ENCODE measurements around the gene BAHCC1. TPM values are rescaled to one million over a fixed set of nuclear protein-coding genes. Genes with fewer than 3 reads are reported as not detected.

BAHCC1 gene
- total RNA-seq, 1 experiment from 2014 or later, result 0.17 TPM

DNA sequence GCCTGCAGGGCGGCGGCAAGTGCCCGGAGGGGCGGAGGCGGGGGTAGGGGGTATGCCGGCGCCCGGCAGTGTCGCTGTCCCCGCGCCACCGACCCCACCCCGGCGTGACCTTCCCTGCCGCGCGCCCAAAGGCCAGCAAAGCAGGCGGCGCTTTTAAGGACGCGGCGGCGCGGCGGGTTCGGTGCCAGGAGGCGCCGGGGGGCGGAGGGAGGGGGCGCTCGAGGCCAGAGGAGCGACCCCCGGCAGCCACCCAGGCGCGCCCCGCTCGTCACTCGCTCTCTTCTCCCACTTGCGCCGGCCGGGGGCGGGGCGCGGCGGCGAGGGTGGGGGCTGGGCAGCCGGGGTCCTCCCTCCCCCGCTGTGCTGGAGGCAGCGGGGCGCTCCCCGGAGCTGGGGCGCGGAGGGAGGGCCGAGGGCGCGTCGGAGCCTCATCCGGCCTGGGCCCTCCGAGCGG, 8.6 kb upstream of the BAHCC1 start:
- Mint-ChIP-seq H3K36me3 (ENCODE audit: insufficient read depth, unreplicated experiment) (peaks cover 10% of the 10 kb centered on the region), H3K27ac (ENCODE audit: unreplicated experiment) (no peak overlapping the region), H3K27me3 (ENCODE audit: unreplicated experiment) (peaks cover 76% of the 10 kb centered on the region), H3K4me3 (ENCODE audit: low read depth, unreplicated experiment) (peak overlapping the region; percentile 56), H3K9me3 (ENCODE audit: low read depth, unreplicated experiment) (no peaks in the 10 kb centered on the region), H3K4me1 (ENCODE audit: low read depth, unreplicated experiment) (no peaks in the 10 kb centered on the region)
- intact Hi-C loops (cut with micrococcal nuclease; ENCODE audit: unreplicated experiment), result no loop called here
- TF ChIP-seq, protein P1, sequence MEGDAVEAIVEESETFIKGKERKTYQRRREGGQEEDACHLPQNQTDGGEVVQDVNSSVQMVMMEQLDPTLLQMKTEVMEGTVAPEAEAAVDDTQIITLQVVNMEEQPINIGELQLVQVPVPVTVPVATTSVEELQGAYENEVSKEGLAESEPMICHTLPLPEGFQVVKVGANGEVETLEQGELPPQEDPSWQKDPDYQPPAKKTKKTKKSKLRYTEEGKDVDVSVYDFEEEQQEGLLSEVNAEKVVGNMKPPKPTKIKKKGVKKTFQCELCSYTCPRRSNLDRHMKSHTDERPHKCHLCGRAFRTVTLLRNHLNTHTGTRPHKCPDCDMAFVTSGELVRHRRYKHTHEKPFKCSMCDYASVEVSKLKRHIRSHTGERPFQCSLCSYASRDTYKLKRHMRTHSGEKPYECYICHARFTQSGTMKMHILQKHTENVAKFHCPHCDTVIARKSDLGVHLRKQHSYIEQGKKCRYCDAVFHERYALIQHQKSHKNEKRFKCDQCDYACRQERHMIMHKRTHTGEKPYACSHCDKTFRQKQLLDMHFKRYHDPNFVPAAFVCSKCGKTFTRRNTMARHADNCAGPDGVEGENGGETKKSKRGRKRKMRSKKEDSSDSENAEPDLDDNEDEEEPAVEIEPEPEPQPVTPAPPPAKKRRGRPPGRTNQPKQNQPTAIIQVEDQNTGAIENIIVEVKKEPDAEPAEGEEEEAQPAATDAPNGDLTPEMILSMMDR (IDR thresholded peaks at IDR 0.05; ENCODE audit: unreplicated experiment), result no peak
- CTCF ChIA-PET, result no interaction called here
- BruUV-seq (replicated peaks), result no TSS peak
- no peak for DNase-seq

DNA sequence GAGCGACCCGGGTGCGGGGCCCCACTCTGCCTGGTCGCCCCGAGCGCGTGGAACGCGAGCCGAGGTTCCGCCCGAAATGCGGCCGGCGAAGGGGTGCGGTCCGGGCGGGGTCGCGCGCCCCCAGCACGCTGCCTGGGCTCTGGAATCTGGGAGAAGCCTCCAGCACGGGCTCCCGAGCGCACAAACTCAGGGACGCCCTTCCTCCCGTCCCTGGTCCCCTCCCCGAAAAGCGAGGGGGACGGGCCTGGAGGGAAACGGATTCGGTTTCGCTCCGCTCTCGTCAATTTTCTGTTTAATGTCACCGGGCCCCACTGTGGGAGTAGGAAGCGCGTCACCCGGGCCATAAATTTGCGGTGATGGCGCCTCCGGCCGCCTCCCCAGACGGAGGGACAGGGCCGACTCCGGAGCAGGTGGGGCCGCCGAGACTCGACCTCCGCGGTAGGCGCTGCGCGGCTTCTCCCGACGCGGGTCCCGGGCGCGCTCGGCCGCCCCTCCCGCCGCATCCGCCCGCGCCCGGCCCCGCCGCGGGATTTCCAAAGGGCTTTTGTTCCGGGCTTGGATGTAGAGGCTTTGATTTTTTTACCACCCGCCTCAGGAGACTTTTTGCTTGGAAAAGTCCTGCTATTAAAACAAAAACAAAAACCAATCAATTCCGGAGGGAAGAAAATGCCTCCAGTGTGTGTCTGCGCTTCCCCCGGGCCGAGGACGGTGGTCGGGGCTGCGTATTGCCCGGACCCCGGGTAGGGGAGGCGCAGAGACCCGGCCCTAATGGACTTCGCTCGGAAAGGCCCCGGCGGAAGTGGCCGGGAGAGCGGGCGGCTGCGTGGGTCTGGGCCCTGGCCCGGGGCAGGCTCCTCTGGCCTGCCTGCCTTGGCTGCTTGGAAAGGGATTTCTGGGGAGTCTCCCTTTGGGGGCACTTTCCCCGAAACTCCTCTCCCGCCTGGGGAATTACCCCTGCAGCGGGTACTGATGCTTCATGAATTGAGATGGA, 7.9 kb upstream of the BAHCC1 start:
- no TSS peak for BruUV-seq (replicated peaks)
- peaks cover 5% of the 10 kb centered on the region for H3K36me3 Mint-ChIP-seq (ENCODE audit: insufficient read depth, unreplicated experiment)
- CTCF ChIA-PET, result no interaction called here
- peak overlapping the region; percentile 56 for H3K4me3 Mint-ChIP-seq (ENCODE audit: low read depth, unreplicated experiment)
- H3K9me3 Mint-ChIP-seq (ENCODE audit: low read depth, unreplicated experiment), result no peaks in the 10 kb centered on the region
- peaks cover 78% of the 10 kb centered on the region for H3K27me3 Mint-ChIP-seq (ENCODE audit: unreplicated experiment)
- TF ChIP-seq, protein P1 (IDR thresholded peaks at IDR 0.05; ENCODE audit: unreplicated experiment), result no peak
- H3K4me1 Mint-ChIP-seq (ENCODE audit: low read depth, unreplicated experiment), result no peaks in the 10 kb centered on the region
- H3K27ac Mint-ChIP-seq (ENCODE audit: unreplicated experiment), result no peak overlapping the region
- intact Hi-C loops (cut with micrococcal nuclease; ENCODE audit: unreplicated experiment), result no loop called here
- no peak for DNase-seq

DNA sequence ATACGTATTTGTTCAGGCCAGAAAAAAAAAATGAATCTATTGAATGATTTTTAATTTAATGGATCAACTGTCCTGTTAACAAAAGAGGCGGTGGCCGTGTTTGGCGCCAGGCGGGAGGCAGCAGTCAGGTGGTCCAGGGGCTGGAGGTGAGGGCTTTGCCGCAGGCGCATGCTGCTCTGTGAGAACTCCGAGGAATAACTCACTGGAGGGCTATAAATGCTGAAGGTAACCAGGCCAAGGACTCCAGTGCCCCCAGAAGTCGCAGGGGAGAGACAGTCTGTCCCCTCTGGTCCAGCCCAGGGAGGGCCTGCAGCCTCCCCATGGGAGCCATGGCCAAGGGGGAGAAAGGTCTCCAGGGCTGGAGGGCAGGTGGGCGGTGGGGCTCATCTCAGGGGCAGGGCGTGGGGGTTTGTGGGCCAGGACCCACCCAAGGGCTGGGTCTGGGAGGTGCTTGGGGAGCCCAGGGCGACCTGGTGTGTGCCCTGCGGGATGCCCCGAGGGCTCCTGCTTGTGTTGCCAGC, 7.1 kb upstream of the BAHCC1 start:
- Mint-ChIP-seq H3K27ac (ENCODE audit: unreplicated experiment) (no peak overlapping the region), H3K9me3 (ENCODE audit: low read depth, unreplicated experiment) (no peaks in the 10 kb centered on the region), H3K27me3 (ENCODE audit: unreplicated experiment) (peaks cover 78% of the 10 kb centered on the region), H3K4me1 (ENCODE audit: low read depth, unreplicated experiment) (no peaks in the 10 kb centered on the region), H3K4me3 (ENCODE audit: low read depth, unreplicated experiment) (no peak overlapping the region), H3K36me3 (ENCODE audit: insufficient read depth, unreplicated experiment) (peaks cover 10% of the 10 kb centered on the region)
- CTCF ChIA-PET, result no interaction called here
- TF ChIP-seq, protein P1 (IDR thresholded peaks at IDR 0.05; ENCODE audit: unreplicated experiment), result no peak
- intact Hi-C loops (cut with micrococcal nuclease; ENCODE audit: unreplicated experiment), result no loop called here
- no TSS peak for BruUV-seq (replicated peaks)
- no peak for DNase-seq

DNA sequence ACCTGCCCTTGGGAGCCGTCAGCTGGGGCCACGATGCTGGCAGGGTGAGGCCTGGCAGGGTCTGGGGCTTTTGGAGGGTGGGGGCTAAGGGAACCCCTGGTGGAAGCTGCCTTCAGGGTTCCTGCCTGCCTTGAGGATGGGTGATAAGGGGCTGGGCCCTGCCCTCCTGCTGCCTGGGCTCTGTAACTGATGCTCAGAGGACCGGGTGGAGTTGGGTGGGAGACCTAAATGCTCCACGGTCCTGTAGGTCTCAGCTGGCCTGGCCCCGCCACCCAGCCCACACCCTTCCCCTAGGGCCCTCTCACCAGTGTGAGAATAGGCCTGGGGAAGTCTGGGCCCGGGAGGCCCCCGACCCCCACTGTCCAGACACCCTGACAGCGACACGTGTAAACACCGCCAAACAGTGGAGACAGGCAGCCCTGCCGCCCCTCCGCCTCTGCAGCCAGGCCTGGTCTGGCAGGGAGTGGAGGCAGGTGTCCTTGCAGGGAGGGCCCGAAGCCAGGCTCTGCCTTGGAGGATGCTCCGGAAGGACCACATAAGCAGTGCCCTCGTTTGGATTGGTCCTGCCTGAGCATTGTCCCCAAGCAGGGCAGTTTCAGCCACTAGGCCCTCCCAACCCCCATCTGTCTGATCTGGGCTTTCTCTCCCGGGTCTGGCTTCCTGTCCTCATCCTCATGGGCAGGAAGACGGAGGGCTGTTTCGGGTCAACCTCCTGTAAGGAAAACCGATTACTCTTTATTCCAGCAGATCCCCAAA, 6.5 kb upstream of the BAHCC1 start:
- Mint-ChIP-seq H3K9me3 (ENCODE audit: low read depth, unreplicated experiment) (no peaks in the 10 kb centered on the region), H3K27ac (ENCODE audit: unreplicated experiment) (no peak overlapping the region), H3K4me3 (ENCODE audit: low read depth, unreplicated experiment) (no peak overlapping the region), H3K36me3 (ENCODE audit: insufficient read depth, unreplicated experiment) (peaks cover 13% of the 10 kb centered on the region), H3K27me3 (ENCODE audit: unreplicated experiment) (peaks cover 78% of the 10 kb centered on the region), H3K4me1 (ENCODE audit: low read depth, unreplicated experiment) (peaks cover 1% of the 10 kb centered on the region)
- DNase-seq, result no peak
- TF ChIP-seq, protein P1 (IDR thresholded peaks at IDR 0.05; ENCODE audit: unreplicated experiment), result no peak
- BruUV-seq (replicated peaks), result no TSS peak
- intact Hi-C loops (cut with micrococcal nuclease; ENCODE audit: unreplicated experiment), result no loop called here
- CTCF ChIA-PET, result no interaction called here

All from Calu3 (cell line).